Measurements from ENCODE around the gene TLCD1. TPM values are rescaled to one million over a fixed set of nuclear protein-coding genes. Genes with fewer than 3 reads are reported as not detected.

Gene TLCD1
- polyA plus RNA-seq, 1 experiment: 9.8 TPM

- Histone ChIP-seq H3K27me3 (ENCODE audit: control insufficient read depth, insufficient read depth, low read length) (no peaks in the 10 kb centered on the region), H3K36me3 (ENCODE audit: control insufficient read depth, insufficient read depth, low read length) (peaks cover 35% of the 10 kb centered on the region), H3K4me3 (ENCODE audit: low read depth, low read length) (no peak overlapping the region)
- DNase-seq (ENCODE audit: low read depth): no peak
- CTCF ChIA-PET: interaction anchor here (11.0 to 18.7 kb wide), 2 partner anchors 16 to 18 kb away, joined by 95 to 416 read pairs; partner anchors contain the start of genes NEK8 and TLCD1
- POLR2A ChIA-PET: interaction anchor here (0.7 kb wide), 1 partner anchor 34 kb away, joined by 4 read pairs; no protein-coding TSS in a partner anchor
- TF ChIP-seq CTCF (IDR thresholded peaks at IDR 0.05; ENCODE audit: insufficient read depth, low read depth, low read length): no peak
Measured at GRCh38 chr17:28746611-28747050, 20.6 kb upstream of the TLCD1 start.

GRCh38 chr17:28745786-28746411, 19.9 kb upstream of the TLCD1 start:
- no peak for DNase-seq (ENCODE audit: low read depth)
- no peak for TF ChIP-seq CTCF (IDR thresholded peaks at IDR 0.05; ENCODE audit: insufficient read depth, low read depth, low read length)
- Histone ChIP-seq H3K4me3 (ENCODE audit: low read depth, low read length) (peak overlapping the region; percentile 86), H3K36me3 (ENCODE audit: control insufficient read depth, insufficient read depth, low read length) (peaks cover 31% of the 10 kb centered on the region), H3K27me3 (ENCODE audit: control insufficient read depth, insufficient read depth, low read length) (no peaks in the 10 kb centered on the region)
- ChIA-PET CTCF (interaction anchor here (0.8 to 18.7 kb wide), 4 partner anchors 11 to 207 kb away, joined by 3 to 416 read pairs (median 49); partner anchors contain the start of genes NEK8 and TLCD1), POLR2A (interaction anchor here (0.7 to 0.9 kb wide), 2 partner anchors 17 to 33 kb away, joined by 3 to 4 read pairs; partner anchors contain the start of gene NEK8)

GRCh38 chr17:28744972-28745785, 19.1 kb upstream of the TLCD1 start:
- ChIA-PET CTCF (interaction anchor here (0.8 to 18.7 kb wide), 4 partner anchors 12 to 208 kb away, joined by 3 to 416 read pairs (median 49); partner anchors contain the start of genes NEK8 and TLCD1), POLR2A (interaction anchor here (0.9 kb wide), 1 partner anchor 16 kb away, joined by 3 read pairs; the partner anchor contains the start of gene NEK8)
- Histone ChIP-seq H3K27me3 (ENCODE audit: control insufficient read depth, insufficient read depth, low read length) (no peaks in the 10 kb centered on the region), H3K36me3 (ENCODE audit: control insufficient read depth, insufficient read depth, low read length) (peaks cover 24% of the 10 kb centered on the region), H3K4me3 (ENCODE audit: low read depth, low read length) (peak overlapping the region; percentile 86)
- TF ChIP-seq CTCF (IDR thresholded peaks at IDR 0.05; ENCODE audit: insufficient read depth, low read depth, low read length): no peak
- DNase-seq (ENCODE audit: low read depth): no peak

- no peak for DNase-seq (ENCODE audit: low read depth)
- Histone ChIP-seq H3K4me3 (ENCODE audit: low read depth, low read length) (peak overlapping the region; percentile 86), H3K36me3 (ENCODE audit: control insufficient read depth, insufficient read depth, low read length) (peaks cover 20% of the 10 kb centered on the region), H3K27me3 (ENCODE audit: control insufficient read depth, insufficient read depth, low read length) (no peaks in the 10 kb centered on the region)
- ChIA-PET POLR2A (no interaction called here), CTCF (interaction anchor here (0.9 to 18.7 kb wide), 4 partner anchors 15 to 436 kb away, joined by 3 to 416 read pairs (median 49); partner anchors contain the start of genes MYO18A, NEK8 and TLCD1)
- no peak for TF ChIP-seq CTCF (IDR thresholded peaks at IDR 0.05; ENCODE audit: insufficient read depth, low read depth, low read length)
Measured at GRCh38 chr17:28744104-28744971, 18.3 kb upstream of the TLCD1 start.

Data from BJ (cell line).